ENCODE data around the gene EIF5.

Gene EIF5

DNA sequence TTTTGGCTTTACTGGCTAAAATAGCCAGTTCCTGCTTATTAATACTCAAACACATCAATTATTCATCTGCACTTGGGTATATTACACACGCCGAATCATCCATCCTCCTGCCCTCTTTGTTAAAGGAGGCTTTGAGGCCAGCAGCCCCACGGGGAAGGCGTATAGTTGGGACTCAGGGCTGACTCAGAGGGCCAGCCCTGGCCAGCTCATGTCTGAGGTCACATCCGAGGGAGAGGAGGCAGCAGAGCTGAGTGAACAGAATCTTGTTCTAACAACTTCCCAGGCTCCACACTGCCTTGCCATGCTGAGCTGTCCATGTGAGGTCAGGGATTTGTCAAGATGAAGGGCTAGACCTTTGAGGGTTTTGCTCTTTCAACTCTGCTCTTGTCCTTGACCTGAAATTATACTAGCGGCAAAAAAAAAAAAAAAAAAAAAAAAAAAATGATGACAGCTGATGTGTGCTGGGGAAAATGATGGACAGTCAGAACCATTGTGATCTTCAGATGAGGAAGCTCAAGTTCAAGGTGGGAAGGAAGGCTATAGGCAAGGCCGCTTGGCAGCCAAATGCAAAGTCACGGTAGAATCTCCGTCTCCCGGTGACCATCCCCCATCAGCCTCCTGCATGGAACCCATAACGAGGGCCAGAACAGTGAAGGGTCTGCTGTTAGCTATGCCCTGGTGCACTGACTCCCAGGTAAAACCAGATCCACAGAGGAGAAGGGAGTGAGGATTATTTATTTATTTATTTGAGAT, 38.7 kb downstream of the EIF5 start:
- peak; percentile 42 for DNase-seq (ENCODE audit: low read depth)
- no peak overlapping the region for H3K4me3 ChIP-seq (ENCODE audit: low read length)
- TF ChIP-seq, protein P1, sequence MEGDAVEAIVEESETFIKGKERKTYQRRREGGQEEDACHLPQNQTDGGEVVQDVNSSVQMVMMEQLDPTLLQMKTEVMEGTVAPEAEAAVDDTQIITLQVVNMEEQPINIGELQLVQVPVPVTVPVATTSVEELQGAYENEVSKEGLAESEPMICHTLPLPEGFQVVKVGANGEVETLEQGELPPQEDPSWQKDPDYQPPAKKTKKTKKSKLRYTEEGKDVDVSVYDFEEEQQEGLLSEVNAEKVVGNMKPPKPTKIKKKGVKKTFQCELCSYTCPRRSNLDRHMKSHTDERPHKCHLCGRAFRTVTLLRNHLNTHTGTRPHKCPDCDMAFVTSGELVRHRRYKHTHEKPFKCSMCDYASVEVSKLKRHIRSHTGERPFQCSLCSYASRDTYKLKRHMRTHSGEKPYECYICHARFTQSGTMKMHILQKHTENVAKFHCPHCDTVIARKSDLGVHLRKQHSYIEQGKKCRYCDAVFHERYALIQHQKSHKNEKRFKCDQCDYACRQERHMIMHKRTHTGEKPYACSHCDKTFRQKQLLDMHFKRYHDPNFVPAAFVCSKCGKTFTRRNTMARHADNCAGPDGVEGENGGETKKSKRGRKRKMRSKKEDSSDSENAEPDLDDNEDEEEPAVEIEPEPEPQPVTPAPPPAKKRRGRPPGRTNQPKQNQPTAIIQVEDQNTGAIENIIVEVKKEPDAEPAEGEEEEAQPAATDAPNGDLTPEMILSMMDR (conservative IDR thresholded peaks at IDR 0.05; ENCODE audit: low read depth, low read length): no peak

DNA sequence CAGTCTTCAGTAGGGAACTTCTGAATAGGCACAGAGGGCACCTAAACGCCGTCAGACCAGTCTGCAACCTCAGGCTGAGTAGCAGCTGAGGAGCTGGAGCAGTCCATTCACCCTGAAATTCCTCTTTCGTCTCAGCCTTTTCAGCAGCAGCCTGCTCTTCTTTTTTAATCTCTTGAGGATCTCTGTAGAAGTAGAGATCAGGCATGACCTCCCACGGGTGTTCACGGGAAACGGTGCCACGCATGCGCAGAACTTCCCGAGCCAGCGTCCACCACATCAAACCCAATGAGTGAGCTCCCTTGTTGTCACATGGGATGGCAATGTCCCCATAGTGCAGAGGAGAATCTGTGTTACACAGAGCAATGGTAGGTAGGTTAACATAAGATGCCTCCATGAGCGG, 40.1 kb downstream of the EIF5 start:
- TF ChIP-seq, protein P1 (conservative IDR thresholded peaks at IDR 0.05; ENCODE audit: low read depth, low read length): no peak
- no peak for DNase-seq (ENCODE audit: low read depth)
- no peak overlapping the region for H3K4me3 ChIP-seq (ENCODE audit: low read length)

DNA sequence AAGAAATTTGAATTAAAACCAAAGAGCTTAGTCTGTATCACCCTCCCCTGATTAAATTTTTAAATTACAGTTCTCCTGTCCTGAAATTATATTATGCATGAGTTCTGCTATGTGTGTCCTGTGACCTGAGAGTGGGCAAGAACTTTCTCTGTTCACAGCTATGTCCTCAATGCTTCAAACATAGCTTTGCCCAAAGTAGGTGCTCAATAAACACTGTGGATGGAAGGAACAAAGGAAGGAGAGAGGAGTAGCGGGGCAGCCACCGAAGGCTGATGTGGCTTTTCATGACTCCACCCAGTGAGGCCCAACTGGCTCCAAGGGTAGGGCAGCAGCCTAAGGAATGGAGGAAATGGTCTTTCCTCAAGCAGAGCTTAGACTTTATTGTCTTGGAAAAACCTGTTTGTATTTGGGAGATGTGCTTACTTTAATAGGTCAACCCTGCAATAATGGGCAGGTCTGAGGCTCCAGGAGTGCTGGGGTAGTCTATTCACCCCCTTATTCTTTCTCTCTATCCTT, 43.5 kb downstream of the EIF5 start:
- DNase-seq (ENCODE audit: low read depth): no peak
- TF ChIP-seq, protein P1 (conservative IDR thresholded peaks at IDR 0.05; ENCODE audit: low read depth, low read length): no peak
- no peak overlapping the region for H3K4me3 ChIP-seq (ENCODE audit: low read length)

DNA sequence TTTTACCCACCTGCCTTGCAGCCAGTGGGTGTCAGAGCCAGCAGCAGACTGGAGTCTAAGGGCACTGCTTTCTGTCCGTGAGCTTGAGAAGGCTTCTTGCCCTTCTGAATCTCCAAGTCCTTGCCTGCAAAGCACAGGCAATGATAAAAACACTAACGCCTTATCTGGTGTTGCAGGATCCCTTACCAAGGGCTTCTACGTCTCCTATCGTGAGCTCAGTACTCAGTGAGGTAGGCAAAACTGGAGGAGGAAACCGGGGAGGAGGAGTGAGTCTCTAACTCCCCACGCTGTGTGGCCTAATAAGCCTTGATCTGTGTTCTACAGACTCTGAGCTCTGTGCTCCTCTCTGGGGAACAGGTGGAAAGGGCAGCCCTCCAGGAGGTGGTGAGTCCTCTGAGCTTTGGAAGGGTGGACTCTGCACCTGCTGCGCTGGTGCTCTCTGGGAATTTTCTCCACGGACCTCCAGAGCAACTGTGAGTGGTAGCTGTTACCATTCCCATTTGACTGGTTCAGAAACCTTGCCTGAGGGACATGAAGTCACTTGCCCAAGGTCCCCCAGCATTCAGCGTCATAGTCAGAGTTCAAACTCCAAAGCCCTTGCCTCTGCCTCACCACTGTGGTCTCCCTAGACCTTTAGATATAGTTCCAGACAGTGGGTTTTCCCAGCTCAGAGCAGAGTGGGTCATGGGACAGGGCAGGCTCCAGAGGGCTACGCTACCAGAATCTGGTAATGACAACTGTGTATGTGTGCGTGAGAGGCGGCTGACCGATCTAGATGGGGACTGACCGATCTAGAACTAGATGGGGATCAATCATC, 44.2 kb downstream of the EIF5 start:
- no peak overlapping the region for H3K4me3 ChIP-seq (ENCODE audit: low read length)
- no peak for DNase-seq (ENCODE audit: low read depth)
- TF ChIP-seq, protein P1 (conservative IDR thresholded peaks at IDR 0.05; ENCODE audit: low read depth, low read length): no peak

DNA sequence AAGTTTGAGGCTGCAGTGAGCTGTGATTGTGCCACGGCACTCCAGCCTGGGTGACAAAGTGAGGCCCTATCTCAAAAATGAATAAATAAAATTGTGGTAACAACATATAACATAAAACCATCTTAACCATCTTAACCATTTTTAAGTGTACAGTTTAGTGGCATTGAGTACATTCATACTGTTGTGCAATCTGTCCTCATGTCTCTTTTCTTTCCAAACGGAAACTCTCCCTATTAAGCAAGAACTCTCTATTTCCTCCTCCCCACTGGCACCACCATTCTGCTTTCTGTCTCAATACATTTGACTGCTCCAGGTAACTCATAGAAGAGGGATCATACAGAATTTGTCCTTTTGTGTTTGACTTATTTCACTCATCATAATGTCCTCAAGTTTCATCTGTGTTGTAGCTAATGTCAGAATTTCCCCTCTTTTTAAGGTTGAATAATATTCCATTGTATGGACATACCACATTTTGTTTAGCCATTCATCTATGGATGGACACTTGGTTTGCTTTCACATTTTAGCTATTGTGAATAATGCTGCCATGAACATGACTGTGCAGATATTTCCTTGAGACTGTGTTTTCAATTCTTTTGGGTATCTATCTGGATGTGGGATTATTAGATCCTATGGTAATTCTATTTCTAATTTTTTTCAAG, 46.8 kb downstream of the EIF5 start:
- H3K4me3 ChIP-seq (ENCODE audit: low read length): no peak overlapping the region
- no peak for DNase-seq (ENCODE audit: low read depth)
- TF ChIP-seq, protein P1 (conservative IDR thresholded peaks at IDR 0.05; ENCODE audit: low read depth, low read length): no peak

DNA sequence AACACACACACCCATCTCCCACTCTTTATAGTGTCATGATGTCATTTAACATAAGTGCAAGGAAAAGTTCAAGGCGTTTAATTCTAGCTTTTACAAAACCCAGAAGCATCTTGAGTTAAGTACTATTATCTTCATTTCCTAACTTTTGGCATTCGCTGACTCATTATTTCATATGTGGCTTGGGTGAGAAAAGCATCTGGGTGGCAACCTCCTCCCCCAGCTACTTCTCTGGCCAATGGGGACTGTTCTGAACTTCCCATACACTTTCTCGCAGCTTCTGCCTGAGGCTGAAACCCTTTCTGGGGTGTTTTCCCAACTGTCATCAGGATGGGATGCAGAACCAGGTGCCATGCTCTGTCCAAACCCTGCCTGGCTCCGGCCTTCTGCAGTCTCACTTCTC, 48.3 kb downstream of the EIF5 start:
- no peak for DNase-seq (ENCODE audit: low read depth)
- no peak overlapping the region for H3K4me3 ChIP-seq (ENCODE audit: low read length)
- TF ChIP-seq, protein P1 (conservative IDR thresholded peaks at IDR 0.05; ENCODE audit: low read depth, low read length): no peak
